IPS DF 19.7 (cell line): ENCODE data around the gene PRAME.
"Not testable (repeated sequence)": the region's sequence is repeated elsewhere in the genome, so short reads cannot be mapped to it uniquely, and the experiment has no call there.

Source experiments
- DNase-seq: peaks from one replicate; pipeline ENCODE4 v3.0.0-alpha.2; 2013; ENCODE audit warnings: low read depth, low spot score

PRAME gene

DNA sequence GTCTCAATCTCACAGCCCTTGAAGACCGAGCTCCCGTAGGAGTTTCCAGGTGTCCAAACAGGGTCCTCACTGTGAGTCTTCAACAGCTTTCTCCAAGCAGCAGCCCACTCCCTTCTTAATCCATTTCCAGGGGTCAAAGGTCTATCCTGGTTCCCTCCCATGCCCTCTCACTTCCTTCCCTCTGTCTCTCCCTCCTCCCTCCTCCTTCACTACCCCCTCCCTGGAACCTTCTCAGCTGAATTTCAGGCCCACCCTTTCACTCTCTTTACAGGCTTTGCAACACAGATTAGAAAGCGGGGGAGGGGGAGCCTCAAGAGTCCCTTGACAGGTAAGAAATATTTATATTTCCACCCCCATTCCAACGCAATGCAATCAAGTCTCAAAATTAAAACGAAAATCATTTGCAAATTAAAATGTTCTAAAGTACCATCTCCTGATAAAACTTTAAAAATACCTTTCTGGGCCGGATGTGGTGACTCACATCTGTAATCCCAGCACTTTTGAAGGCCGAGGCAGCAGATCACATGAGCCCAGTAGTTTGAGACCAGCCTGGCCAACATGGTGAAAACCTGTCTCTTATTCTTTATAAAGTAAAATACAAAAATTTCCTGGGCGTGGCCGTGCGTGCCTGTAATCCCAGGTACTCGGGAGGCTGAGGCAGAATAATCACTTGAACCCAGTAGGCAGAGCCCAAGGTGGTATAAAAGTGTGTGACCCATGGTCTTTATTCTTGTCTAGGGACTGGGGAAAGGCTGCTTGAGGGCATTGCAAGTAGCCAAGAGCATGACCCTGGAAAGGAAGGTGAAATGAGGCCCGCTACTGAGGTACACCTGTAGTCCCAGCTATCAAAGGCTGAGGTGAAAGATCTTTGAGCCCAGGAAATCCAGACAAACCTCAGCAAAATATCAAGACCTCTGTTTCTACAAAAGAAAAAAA, 38.1 kb downstream of the PRAME start:
- DNase-seq = no peak

GRCh38 chr22:22520020-22520656, 38.9 kb downstream of the PRAME start, which contains the start of gene ZNF280A:
Gene ZNF280A, minus strand, starts transcription at chr22:22520270. Its CDS starts 4,640 bp downstream, at chr22:22515630.
- peak; percentile 3 for DNase-seq

DNA sequence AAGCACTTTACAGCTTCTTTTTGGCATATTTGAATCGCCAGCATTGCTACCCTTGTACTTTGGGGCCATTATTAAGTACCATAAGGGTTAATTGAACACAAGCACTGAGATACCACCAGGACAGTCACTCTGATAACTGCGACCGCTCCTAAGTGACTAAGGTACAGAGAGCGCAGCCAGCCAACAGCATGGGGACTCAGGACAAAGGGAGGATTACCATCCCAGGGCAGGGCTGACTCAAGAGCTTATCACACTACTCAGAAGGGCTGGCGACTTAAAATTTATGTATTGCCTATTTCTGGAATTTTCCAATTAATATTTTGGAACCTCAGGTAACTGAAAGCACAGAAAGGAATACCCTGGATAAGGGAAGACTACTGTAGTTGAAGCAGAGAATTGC, 39.5 kb downstream of the PRAME start:
- DNase-seq = no peak

- DNase-seq = no peak
These were observed 42.1 kb downstream of the PRAME start for GRCh38 chr22:22516992-22517391.

- DNase-seq = no peak
These were observed 43.2 kb downstream of the PRAME start for GRCh38 chr22:22515890-22516289.

DNA sequence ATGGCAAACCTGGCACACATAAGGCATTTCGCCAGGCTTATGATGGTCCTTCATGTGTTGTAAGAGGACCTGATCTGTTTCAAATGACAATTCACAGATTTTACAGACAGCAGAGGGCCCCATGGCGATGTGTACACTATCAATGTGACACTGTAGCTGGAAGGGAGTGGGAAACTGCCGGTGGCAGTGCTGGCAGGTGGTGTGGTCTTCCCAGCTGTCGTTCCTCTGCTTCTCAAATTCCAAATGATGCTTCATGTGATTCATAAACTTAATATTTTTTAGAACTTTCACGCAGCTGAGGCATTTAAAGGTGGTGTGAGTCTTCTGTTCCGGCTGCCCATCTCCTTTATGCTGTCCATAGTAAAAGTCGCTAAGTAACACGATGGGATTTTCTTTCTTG, 44.6 kb downstream of the PRAME start:
- not testable (repeated sequence) for DNase-seq

GRCh38 chr22:22513619-22514018, 45.4 kb downstream of the PRAME start:
- no peak for DNase-seq

GRCh38 chr22:22512951-22513350, 46.1 kb downstream of the PRAME start:
- no peak for DNase-seq

DNA sequence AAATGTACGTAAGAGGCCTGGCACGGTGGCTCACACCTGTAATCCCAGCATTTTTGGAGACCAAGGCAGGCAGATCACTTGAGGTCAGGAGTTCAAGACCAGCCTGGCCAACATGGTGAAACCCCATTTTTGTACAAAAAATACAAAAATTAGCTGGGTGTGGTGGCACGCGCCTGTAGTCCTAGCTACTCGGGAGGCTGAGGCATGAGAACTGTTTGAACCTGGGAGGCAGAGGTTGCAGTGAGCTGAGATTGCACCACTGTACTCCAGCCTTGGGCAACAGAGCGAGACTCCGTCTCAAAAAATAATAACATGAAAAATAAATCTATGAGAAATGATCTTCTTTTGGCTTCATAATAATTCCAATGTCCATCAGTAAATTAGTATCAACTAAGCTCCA, 48.2 kb downstream of the PRAME start:
- DNase-seq = not testable (repeated sequence)

DNA sequence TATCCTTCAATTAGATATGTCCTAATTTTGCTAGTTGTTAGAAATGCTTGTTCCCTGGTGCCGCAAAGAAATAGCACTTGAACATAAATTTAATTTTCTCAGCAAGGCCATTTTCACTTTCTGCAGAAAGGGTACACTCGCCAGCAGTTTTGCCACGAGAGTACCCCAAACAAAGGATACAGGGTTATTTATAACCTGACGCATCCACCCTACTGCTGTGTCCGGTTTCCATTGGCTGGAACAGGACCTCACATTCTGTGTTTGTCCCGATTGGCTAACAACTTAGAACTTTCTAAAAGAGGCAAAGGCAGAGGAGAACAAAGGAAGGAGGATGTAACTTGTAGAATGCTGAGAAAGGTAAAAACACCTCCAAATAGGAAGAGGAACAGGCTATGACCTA, 49.2 kb downstream of the PRAME start:
- not testable (repeated sequence) for DNase-seq

DNA sequence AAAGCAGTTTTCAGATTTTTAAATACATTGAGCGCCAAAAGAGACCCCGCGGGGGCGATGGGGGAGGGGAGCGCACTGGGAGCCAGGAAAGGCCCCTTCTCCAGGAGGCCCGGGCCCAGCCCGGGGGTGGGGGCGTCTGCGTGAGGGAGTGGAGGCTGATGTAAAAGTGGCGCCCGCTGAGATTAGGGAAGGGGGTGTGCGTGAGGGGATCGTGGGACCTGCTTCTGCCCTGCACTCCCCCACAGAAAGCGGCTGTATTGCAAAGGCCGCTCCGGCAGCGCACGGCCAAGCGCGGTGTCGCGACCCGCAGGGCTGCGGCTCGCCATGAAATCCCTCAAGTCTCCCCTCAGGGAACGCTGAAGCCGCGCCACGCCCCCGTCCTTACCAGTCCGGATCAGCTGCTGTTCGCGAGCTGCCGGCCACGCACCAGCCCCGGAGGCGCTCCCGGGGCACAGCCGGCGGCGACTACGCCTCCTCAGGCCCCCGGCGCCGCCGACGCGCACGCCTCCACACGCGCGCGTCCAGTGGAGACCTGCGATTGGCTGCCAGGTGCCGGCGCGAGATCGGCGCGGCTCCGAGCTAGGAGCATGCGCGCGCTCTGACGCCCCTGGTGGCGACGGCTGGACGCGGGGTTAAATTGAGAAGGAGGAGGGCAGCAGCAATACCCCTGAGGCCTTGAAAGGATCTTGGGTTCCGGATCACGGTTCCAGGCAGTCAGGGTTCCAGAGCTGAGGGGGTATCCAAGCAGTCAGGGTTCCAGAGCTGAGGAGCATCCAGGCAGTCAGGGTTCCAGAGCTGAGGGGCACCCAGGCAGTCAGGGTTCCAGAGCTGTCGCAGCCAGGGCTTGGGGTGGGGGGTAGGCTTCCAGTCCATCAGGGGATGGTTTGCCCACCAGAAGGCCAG, 50.5 kb downstream of the PRAME start, which contains the start of gene ZNF280B:
TSS of gene ZNF280B (minus strand) at position 469 of the 903 bp plus-strand sequence. CDS start 19,344 bp downstream, outside the sequence.
- DNase-seq = no peak

- DNase-seq = no peak
These were observed 51.3 kb downstream of the PRAME start for GRCh38 chr22:22507743-22508273.

DNA sequence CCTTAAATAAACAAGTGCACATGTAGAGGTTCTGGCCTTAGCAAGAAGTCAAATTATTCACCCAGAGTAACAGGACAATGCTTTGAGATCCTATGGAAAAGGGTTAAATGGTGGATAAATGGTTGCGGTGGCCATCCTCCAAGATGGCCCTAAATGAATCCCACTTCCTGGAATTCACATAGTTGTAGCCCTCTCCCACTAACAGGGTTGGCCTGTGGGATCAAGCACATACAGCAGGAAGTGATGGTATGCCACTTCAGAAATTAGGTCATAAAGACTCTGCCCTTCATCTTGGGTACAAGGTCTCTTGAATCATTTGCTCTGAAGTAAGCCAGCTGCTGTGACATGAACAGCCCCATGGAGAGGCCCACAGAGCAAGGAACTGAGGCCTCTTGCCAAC, 52.3 kb downstream of the PRAME start:
- no peak for DNase-seq

- no peak for DNase-seq
These were observed 60.8 kb downstream of the PRAME start for GRCh38 chr22:22498267-22498666.
